Progenitor cell of endocrine pancreas (in vitro differentiated cells): ENCODE measurements around the gene NDUFAF2. TPM values are rescaled to one million over a fixed set of nuclear protein-coding genes. Genes with fewer than 3 reads are reported as not detected.

Experiments used
- DNase-seq: peaks from one replicate; pipeline ENCODE4 v3.0.0; 2021; ENCODE audit warnings: low spot score; ENCODE audit not compliant: unreplicated experiment
- H3K27ac Mint-ChIP-seq: 2 replicates; pipeline ENCODE4 v1.8.0; 2021; ENCODE audit warnings: mild to moderate bottlenecking, moderate library complexity, mixed read lengths
- H3K27me3 Mint-ChIP-seq: 2 replicates; pipeline ENCODE4 v1.8.0; 2021; ENCODE audit warnings: mixed read lengths
- H3K36me3 Mint-ChIP-seq: 2 replicates; pipeline ENCODE4 v1.8.0; 2022; ENCODE audit warnings: mixed read lengths; ENCODE audit not compliant: insufficient read depth
- H3K4me1 Mint-ChIP-seq: 2 replicates; pipeline ENCODE4 v1.8.0; 2021; ENCODE audit warnings: low read depth, mixed read lengths
- H3K4me3 Mint-ChIP-seq: 2 replicates; pipeline ENCODE4 v1.8.0; 2021; ENCODE audit warnings: low read depth, mild to moderate bottlenecking, moderate library complexity, mixed read lengths
- H3K9me3 Mint-ChIP-seq: 2 replicates; pipeline ENCODE4 v1.8.0; 2021; ENCODE audit warnings: low read depth, mixed read lengths
- CTCF ChIP-seq: fragments of 200-600 bp; sonication (generic); IDR thresholded peaks from one replicate; pipeline ENCODE4 v1.5.0; 2021; ENCODE audit warnings: antibody characterized with exemption, mild to moderate bottlenecking; ENCODE audit not compliant: unreplicated experiment
- total RNA-seq: library from RNA; stranded (reverse); gene quantifications from 2 replicates; pipeline ENCODE4 v1.2.1, GENCODE V29; 2021

NDUFAF2 gene
- total RNA-seq, 1 donor from 2014 or later = 21.2 TPM

GRCh38 chr5:60989790-60990189 is 44.8 kb downstream of the NDUFAF2 start:
- peaks cover 49% of the 10 kb centered on the region for H3K9me3 Mint-ChIP-seq
- H3K36me3 Mint-ChIP-seq = peaks cover 10% of the 10 kb centered on the region
- no peaks in the 10 kb centered on the region for H3K27me3 Mint-ChIP-seq
- H3K4me3 Mint-ChIP-seq = no peak overlapping the region
- TF ChIP-seq CTCF = no peak
- H3K27ac Mint-ChIP-seq = no peak overlapping the region
- DNase-seq = no peak
- no peaks in the 10 kb centered on the region for H3K4me1 Mint-ChIP-seq

- no peak overlapping the region for H3K27ac Mint-ChIP-seq
- no peak for TF ChIP-seq CTCF
- H3K4me3 Mint-ChIP-seq = no peak overlapping the region
- peaks cover 6% of the 10 kb centered on the region for H3K36me3 Mint-ChIP-seq
- H3K9me3 Mint-ChIP-seq = peaks cover 25% of the 10 kb centered on the region
- no peaks in the 10 kb centered on the region for H3K4me1 Mint-ChIP-seq
- no peaks in the 10 kb centered on the region for H3K27me3 Mint-ChIP-seq
- DNase-seq = no peak
These were observed 47.9 kb downstream of the NDUFAF2 start for GRCh38 chr5:60992871-60993270.

GRCh38 chr5:60993425-60993824 is 48.4 kb downstream of the NDUFAF2 start:
- no peak overlapping the region for H3K27ac Mint-ChIP-seq
- TF ChIP-seq CTCF = no peak
- H3K9me3 Mint-ChIP-seq = peaks cover 23% of the 10 kb centered on the region
- no peak overlapping the region for H3K4me3 Mint-ChIP-seq
- no peak for DNase-seq
- no peaks in the 10 kb centered on the region for H3K27me3 Mint-ChIP-seq
- peaks cover 6% of the 10 kb centered on the region for H3K36me3 Mint-ChIP-seq
- H3K4me1 Mint-ChIP-seq = no peaks in the 10 kb centered on the region

GRCh38 chr5:60993875-60994571 is 49.0 kb downstream of the NDUFAF2 start:
- Mint-ChIP-seq H3K27ac (no peak overlapping the region), H3K36me3 (peaks cover 6% of the 10 kb centered on the region), H3K9me3 (peaks cover 25% of the 10 kb centered on the region), H3K27me3 (no peaks in the 10 kb centered on the region), H3K4me3 (no peak overlapping the region), H3K4me1 (peaks cover 5% of the 10 kb centered on the region)
- TF ChIP-seq CTCF = no peak
- DNase-seq = no peak

GRCh38 chr5:60996368-60996767 is 51.4 kb downstream of the NDUFAF2 start:
- Mint-ChIP-seq H3K9me3 (peaks cover 17% of the 10 kb centered on the region), H3K27ac (no peak overlapping the region), H3K27me3 (no peaks in the 10 kb centered on the region), H3K4me3 (no peak overlapping the region), H3K36me3 (peaks cover 4% of the 10 kb centered on the region), H3K4me1 (peaks cover 20% of the 10 kb centered on the region)
- no peak for TF ChIP-seq CTCF
- DNase-seq = no peak
